ENCODE data around the gene FOXP1.

DNA sequence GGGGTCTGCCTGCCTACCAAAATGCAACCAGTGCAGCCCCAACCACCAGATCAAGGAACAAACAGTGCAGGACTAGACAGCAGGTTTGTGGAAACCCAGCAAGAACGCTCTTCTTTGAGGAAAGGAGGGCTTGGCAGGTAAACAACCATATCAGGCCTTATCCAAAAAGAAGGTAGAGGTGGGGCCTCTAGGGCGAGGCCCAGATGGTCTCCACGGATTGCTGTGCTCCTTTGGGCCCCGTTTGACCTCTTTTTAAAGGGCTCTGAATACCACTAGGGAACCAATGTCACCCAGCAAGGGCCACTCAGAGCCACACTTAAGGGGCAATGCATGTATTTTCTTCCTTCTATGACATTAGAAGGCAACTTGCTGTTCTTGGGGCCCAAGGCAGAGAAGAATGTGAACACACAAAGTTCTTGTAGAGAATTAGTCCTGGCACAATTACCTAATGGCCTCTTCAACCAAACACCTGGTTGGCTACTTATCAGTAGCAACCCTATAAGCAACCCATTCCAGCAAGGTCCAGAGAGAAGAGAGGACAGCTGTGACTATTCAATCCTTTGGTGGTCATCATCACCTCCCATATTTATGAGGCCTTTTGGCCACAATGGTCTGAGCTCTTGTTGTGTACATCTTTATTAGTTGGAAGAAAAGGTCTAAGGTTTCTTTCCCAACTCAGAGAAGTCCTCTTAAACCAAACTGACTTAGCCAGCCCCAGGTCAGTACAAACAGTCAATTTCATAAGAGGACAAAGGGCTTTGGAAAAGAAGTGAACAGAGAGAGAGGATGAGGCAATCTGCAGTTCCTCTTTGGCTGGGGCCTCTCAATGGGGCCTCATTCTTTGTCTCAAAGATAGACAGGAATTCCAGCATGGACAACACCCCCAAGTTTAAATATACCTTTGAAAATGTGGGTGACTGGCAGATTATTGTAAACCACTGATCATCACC, 36.0 kb downstream of the FOXP1 start:
- TF ChIP-seq REST (IDR thresholded peaks at IDR 0.05; ENCODE audit: insufficient read depth in 1 of 2, low read depth in 2 of 2, low read length in 2 of 2), result no peak
- no peak for TF ChIP-seq SIN3A (IDR thresholded peaks at IDR 0.05; ENCODE audit: borderline replicate concordance, insufficient read depth, low read length)
- TF ChIP-seq TAF1 (IDR thresholded peaks at IDR 0.05; ENCODE audit: borderline replicate concordance, insufficient read depth, low read length), result no peak
- no peak for TF ChIP-seq POLR2AphosphoS5 (IDR thresholded peaks at IDR 0.05; ENCODE audit: low read depth, low read length)
